ENCODE results near the gene NELL1. TPM values are rescaled to one million over a fixed set of nuclear protein-coding genes. Genes with fewer than 3 reads are reported as not detected.

The NELL1 gene
- polyA plus RNA-seq, 3 donors, result 1.7 to 3.0 (median 1.7) TPM

GRCh38 chr11:21553795-21554194 lies 884.4 kb downstream of the NELL1 start:
- DNase-seq (ENCODE audit: extremely low read depth in 1 of 11, low read depth in 9 of 11, low spot score in 4 of 11), result no peak

DNA sequence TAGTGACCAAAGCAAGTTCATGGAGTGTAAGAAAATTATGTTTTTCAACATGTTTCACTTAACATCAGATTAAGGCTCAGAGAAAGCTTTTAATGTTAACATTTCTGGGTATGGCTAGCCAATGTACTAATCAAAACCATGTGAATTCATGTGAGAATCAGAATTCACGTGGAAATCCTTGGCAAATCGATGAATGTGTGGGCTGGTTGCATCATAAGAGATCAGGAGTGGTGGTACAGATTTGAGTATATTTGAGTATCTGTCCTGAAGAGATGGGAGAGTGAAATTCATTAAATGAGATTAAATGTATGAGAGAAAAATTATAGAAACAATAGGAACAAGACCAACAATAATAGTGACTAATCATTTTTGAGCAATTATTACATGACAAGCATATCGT lies 884.9 kb downstream of the NELL1 start:
- no peak for DNase-seq (ENCODE audit: extremely low read depth in 1 of 11, low read depth in 9 of 11, low spot score in 4 of 11)

DNA sequence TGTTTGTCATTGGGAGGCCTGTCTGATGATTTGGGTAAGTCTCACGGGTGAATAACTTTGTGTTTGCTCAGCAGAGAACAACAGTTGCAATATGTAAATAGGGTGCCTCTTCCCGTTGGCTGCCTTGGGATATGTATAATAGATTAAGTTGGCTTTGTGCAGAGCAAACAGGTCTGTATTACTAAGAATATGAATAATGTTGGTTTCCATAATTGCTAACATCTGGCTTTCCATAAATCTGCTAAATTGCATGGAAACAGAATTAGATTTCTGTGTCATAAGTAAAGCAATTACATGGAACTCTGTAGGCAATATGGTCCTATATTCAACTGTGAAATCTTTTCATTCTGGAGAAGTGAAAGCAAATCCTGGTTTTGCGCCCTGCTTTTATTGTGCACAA lies 887.5 kb downstream of the NELL1 start:
- DNase-seq (ENCODE audit: extremely low read depth in 1 of 11, low read depth in 9 of 11, low spot score in 4 of 11), result no peak

- DNase-seq (ENCODE audit: extremely low read depth in 1 of 11, low read depth in 9 of 11, low spot score in 4 of 11), result no peak
Measured at GRCh38 chr11:21560466-21560975, 891.1 kb downstream of the NELL1 start.

DNA sequence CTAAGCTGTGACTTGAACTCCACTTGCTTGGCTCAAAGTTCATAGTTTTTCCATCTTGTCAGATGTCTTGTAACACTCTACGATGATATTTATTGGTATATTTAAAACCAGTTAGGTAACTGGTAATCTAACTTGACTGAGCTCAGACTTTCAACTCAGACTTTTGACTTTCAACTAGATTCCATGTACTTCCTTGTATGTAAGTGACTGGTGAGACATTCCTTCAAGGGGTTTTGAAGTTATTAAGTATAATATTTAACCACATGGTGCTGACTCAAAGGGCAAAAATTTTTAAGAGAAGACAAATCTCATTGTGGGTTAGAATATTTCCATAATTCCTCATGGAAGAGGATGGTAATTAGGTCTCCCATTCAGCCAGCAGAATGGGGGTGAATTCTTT lies 892.2 kb downstream of the NELL1 start:
- peak in 1 of 11 donors; percentile 4 for DNase-seq (ENCODE audit: extremely low read depth in 1 of 11, low read depth in 9 of 11, low spot score in 4 of 11)

DNA sequence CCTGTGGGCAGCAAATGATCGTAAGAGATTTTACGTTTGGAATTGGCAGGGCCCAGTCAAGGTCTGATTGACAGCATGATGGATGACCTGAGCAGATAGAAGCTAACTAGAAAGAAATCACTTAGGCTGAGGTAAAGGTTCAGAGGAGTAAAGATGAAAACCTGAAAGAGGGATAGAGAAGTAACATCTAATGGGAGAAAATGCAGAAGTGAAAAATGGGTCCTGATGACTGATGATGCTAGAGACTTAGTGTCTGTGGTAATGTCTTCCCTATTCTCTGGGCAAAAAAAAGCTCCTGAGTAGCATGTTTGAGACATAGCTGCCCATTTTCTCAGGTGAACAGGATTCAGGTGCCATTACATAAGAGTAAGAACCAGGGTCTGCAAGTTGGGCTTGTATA lies 894.7 kb downstream of the NELL1 start:
- DNase-seq (ENCODE audit: extremely low read depth in 1 of 11, low read depth in 9 of 11, low spot score in 4 of 11), result no peak

GRCh38 chr11:21564833-21565682 lies 895.7 kb downstream of the NELL1 start:
- no peak for DNase-seq (ENCODE audit: extremely low read depth in 1 of 11, low read depth in 9 of 11, low spot score in 4 of 11)

- DNase-seq (ENCODE audit: extremely low read depth in 1 of 11, low read depth in 9 of 11, low spot score in 4 of 11), result no peak
Measured at GRCh38 chr11:21566521-21567117, 897.2 kb downstream of the NELL1 start.

DNA sequence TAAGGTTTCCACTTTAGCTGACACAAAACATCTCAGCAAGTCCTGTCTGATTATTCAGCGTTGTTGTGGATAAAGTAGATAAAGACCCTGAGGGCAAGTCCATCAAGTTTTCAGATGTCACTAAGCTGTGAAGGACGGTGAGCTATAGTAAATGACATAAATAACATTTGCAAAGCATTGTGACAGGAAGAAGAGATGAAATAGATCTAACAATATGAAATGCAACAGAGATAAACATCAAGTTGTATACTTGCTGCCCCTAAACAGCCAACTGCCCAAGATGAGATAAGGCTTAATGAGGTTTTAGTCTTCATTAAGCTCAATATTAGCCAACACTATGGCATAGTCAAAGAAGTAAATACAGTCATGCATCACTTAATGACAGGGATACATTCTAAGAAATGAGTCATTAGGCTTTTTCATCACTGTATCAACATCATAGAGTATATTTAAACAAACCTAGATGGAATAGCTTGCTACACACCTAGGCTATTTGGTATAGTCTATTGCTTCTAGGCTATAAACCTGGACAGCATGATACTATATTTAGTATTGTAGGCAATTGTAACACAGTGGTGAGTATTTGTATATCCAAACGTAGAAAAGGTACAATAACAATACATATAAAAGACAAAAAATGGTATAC lies 898.4 kb downstream of the NELL1 start:
- no peak for DNase-seq (ENCODE audit: extremely low read depth in 1 of 11, low read depth in 9 of 11, low spot score in 4 of 11)

GRCh38 chr11:21572210-21572609 lies 902.8 kb downstream of the NELL1 start:
- no peak for DNase-seq (ENCODE audit: extremely low read depth in 1 of 11, low read depth in 9 of 11, low spot score in 4 of 11)

DNA sequence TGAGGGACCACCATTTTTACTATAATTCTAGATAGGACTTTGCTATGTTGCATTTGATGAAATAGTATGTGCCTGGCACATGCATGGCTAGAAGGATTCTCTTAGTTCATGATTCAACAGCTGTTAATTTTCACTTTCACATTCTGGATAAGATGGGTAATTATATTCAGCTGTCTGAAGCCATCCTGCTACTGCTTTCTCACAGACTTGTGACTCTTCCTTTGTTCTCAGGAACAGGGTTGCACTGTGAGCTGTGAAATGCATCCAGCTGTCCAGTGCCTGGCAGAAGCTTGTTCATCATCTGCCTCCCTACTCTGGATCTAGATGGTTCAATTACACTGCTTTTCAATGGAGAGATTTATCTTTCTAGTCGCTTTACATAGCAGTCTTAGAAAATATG lies 913.4 kb downstream of the NELL1 start:
- no peak for DNase-seq (ENCODE audit: extremely low read depth in 1 of 11, low read depth in 9 of 11, low spot score in 4 of 11)

GRCh38 chr11:21588754-21589153 lies 919.4 kb downstream of the NELL1 start:
- DNase-seq (ENCODE audit: extremely low read depth in 1 of 11, low read depth in 9 of 11, low spot score in 4 of 11), result no peak

GRCh38 chr11:21602699-21603098 lies 933.3 kb downstream of the NELL1 start:
- DNase-seq (ENCODE audit: extremely low read depth in 1 of 11, low read depth in 9 of 11, low spot score in 4 of 11), result no peak

DNA sequence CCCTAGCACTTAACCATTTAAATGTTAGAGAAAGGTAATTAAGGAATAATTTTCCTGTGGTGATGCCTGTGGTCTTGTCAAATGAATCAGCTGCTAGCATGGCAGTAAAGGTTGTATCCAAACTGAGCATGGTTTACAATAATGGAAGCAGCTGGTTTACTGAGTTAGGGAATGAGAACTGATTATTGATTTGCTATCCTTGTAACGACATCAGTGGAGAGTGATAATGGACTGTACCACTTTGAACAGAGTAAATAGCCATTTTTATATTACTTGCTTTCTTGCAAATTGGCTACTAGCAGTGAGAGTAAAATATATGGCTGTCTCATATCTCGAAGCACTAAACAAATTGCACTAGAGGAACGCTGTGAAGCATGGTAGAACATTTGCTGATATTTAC lies 934.5 kb downstream of the NELL1 start:
- no peak for DNase-seq (ENCODE audit: extremely low read depth in 1 of 11, low read depth in 9 of 11, low spot score in 4 of 11)

- DNase-seq (ENCODE audit: extremely low read depth in 1 of 11, low read depth in 9 of 11, low spot score in 4 of 11), result no peak
Measured at GRCh38 chr11:21604564-21604963, 935.2 kb downstream of the NELL1 start.

GRCh38 chr11:21612326-21612725 lies 942.9 kb downstream of the NELL1 start:
- no peak for DNase-seq (ENCODE audit: extremely low read depth in 1 of 11, low read depth in 9 of 11, low spot score in 4 of 11)

DNA sequence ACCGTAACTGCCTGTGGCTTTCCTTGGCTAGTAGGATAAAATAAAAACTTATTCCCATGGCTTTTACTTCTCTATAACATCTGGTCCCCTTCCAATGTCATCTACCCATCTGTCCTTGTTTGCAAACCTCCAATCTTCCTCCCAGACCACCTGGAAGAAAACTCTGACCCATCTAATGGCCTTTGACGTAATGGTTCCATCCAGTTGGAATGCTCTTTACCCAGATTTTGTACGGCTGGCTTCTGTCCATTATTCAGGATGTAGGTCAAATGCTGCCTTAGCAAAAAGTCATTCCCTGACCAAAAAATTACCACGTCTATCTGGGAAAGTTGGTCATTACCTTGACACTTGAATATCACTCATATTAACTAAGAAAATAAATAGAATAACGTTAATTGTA lies 945.6 kb downstream of the NELL1 start:
- no peak for DNase-seq (ENCODE audit: extremely low read depth in 1 of 11, low read depth in 9 of 11, low spot score in 4 of 11)

DNA sequence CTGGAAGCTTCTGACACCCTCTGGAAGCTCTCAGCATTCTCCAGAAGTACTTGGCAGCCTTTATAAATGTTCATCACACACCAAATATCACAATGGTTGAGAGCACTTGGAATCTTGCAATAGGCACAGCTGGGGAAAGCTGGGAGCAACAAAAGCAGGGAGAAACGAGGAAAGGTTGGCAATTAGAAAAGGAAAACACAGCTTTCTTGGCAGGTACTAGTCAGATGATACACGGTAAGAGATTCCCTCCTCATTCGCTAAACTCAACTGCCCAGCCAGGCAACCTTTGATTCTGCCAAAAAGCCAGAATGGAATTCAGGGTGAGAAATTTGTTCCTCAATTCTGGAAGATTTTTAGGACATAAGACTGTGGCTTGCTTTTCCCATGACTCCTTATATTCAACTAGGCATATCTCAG lies 946.6 kb downstream of the NELL1 start:
- no peak for DNase-seq (ENCODE audit: extremely low read depth in 1 of 11, low read depth in 9 of 11, low spot score in 4 of 11)

GRCh38 chr11:21622566-21622965 lies 953.2 kb downstream of the NELL1 start:
- no peak for DNase-seq (ENCODE audit: extremely low read depth in 1 of 11, low read depth in 9 of 11, low spot score in 4 of 11)

GRCh38 chr11:21622995-21623394 lies 953.6 kb downstream of the NELL1 start:
- peak in 2 of 11 donors; percentile 1 for DNase-seq (ENCODE audit: extremely low read depth in 1 of 11, low read depth in 9 of 11, low spot score in 4 of 11)

Data from renal cortex interstitium (tissue), 11 donors.